TTC549 (cell line): ENCODE measurements around the gene CT47A1.
"Not testable (repeated sequence)": the region's sequence is repeated elsewhere in the genome, so short reads cannot be mapped to it uniquely, and the experiment has no call there.

ENCODE experiments used
- FAIRE-seq: peaks from 2 replicates; lab custom pipeline; 2012; peaks lifted over from hg19 to GRCh38; lab: Jason Lieb, UNC

The CT47A1 gene

GRCh38 chrX:120985660-120986059, at the start of gene CT47A1:
CT47A1 (minus strand) TSS chrX:120985760; CDS start chrX:120985529, 231 bp downstream.
- FAIRE-seq = not testable (repeated sequence)

GRCh38 chrX:121032531-121032930, 47.0 kb upstream of the CT47A1 start:
- FAIRE-seq = no peak

- no peak for FAIRE-seq
These were observed 44.5 kb upstream of the CT47A1 start for GRCh38 chrX:121030083-121030482.

- no peak for FAIRE-seq
These were observed 42.9 kb upstream of the CT47A1 start for GRCh38 chrX:121028419-121028818.

- FAIRE-seq = no peak
These were observed 29.3 kb upstream of the CT47A1 start for GRCh38 chrX:121014826-121015225.

- FAIRE-seq = no peak
These were observed 28.4 kb upstream of the CT47A1 start for GRCh38 chrX:121013897-121014455.

GRCh38 chrX:121011254-121011653, 25.7 kb upstream of the CT47A1 start:
- no peak for FAIRE-seq

- no peak for FAIRE-seq
These were observed 24.7 kb upstream of the CT47A1 start for GRCh38 chrX:121010218-121010617.

GRCh38 chrX:121009764-121010163, 24.2 kb upstream of the CT47A1 start:
- FAIRE-seq = no peak

GRCh38 chrX:121008920-121009319, 23.4 kb upstream of the CT47A1 start:
- FAIRE-seq = no peak

- FAIRE-seq = no peak
These were observed 15.0 kb upstream of the CT47A1 start for GRCh38 chrX:121000589-121000988.

- no peak for FAIRE-seq
These were observed 13.9 kb upstream of the CT47A1 start for GRCh38 chrX:120999413-120999812.

- FAIRE-seq = not testable (repeated sequence)
These were observed 29.1 kb downstream of the CT47A1 start, which contains the start of gene CT47A7 for GRCh38 chrX:120956500-120956899. CT47A7 (minus strand) TSS chrX:120956600; CDS start chrX:120956345, 255 bp downstream.
